CD4-positive, CD25-positive, alpha-beta regulatory T cell (primary cell): ENCODE measurements around the gene SEMA5A. TPM values are rescaled to one million over a fixed set of nuclear protein-coding genes. Genes with fewer than 3 reads are reported as not detected.

Experiments used
- ATAC-seq, 2 donors: fragments of 150-1000 bp; cut with Tn5 transposase; one replicate each; pipeline ENCODE4 v1.10.0; 2021; ENCODE audit warnings: low read depth in 2 of 2, moderate number of reproducible peaks in 2 of 2, moderate library complexity in 1 of 2
- DNase-seq, 3 donors: peaks; one replicate each; pipeline versions ENCODE4 v3.0.0 to v3.0.0-alpha.2; 2012 to 2022; ENCODE audit warnings: mixed read lengths in 1 of 3
- H3K27ac ChIP-seq: one replicate; pipeline ENCODE4 v1.7.0; 2013; ENCODE audit warnings: mild to moderate bottlenecking, low read length; ENCODE audit not compliant: insufficient read depth, poor library complexity, severe bottlenecking
- H3K27me3 ChIP-seq: one replicate; pipeline ENCODE4 v1.7.0; 2013; ENCODE audit warnings: low read length; ENCODE audit not compliant: control insufficient read depth, insufficient read depth
- H3K36me3 ChIP-seq: one replicate; pipeline ENCODE4 v1.7.0; 2013; ENCODE audit warnings: mild to moderate bottlenecking, low read length, moderate library complexity; ENCODE audit not compliant: control insufficient read depth, insufficient read depth
- H3K4me1 ChIP-seq: 2 replicates; pipeline ENCODE4 v1.7.0; 2013; ENCODE audit warnings: mild to moderate bottlenecking, low read length; ENCODE audit not compliant: insufficient read depth, control insufficient read depth, poor library complexity, severe bottlenecking
- H3K4me3 ChIP-seq: one replicate; pipeline ENCODE4 v1.7.0; 2013; ENCODE audit warnings: low read depth, mild to moderate bottlenecking, low read length, moderate library complexity
- H3K9me3 ChIP-seq, 2 experiments: 1 replicate in 1 of 2; 2 replicates in 1 of 2; pipeline ENCODE4 v1.7.0; 2013; ENCODE audit warnings: low read length in 2 of 2, mild to moderate bottlenecking in 1 of 2, moderate library complexity in 1 of 2; ENCODE audit not compliant: control insufficient read depth in 2 of 2
- H3K27ac Mint-ChIP-seq, 3 donors: one replicate each; pipeline ENCODE4 v1.8.0; 2020 to 2022; ENCODE audit warnings: mild to moderate bottlenecking in 3 of 3, mixed read lengths in 3 of 3, moderate library complexity in 2 of 3
- H3K27me3 Mint-ChIP-seq: one replicate; pipeline ENCODE4 v1.8.0; 2022; ENCODE audit warnings: mild to moderate bottlenecking, mixed read lengths
- H3K36me3 Mint-ChIP-seq: one replicate; pipeline ENCODE4 v1.8.0; 2020; ENCODE audit warnings: mixed read lengths
- H3K4me1 Mint-ChIP-seq, 4 donors: one replicate each; pipeline ENCODE4 v1.8.0; 2020 to 2022; ENCODE audit warnings: mixed read lengths in 4 of 4, mild to moderate bottlenecking in 1 of 4
- H3K4me3 Mint-ChIP-seq, 4 donors: one replicate each; pipeline ENCODE4 v1.8.0; 2020 to 2022; ENCODE audit warnings: mild to moderate bottlenecking in 4 of 4, mixed read lengths in 4 of 4, moderate library complexity in 3 of 4
- H3K9me3 Mint-ChIP-seq, 7 donors: one replicate each; pipeline ENCODE4 v1.8.0; 2020 to 2022; ENCODE audit warnings: mixed read lengths in 7 of 7, mild to moderate bottlenecking in 3 of 7, moderate library complexity in 2 of 7
- polyA plus RNA-seq, 4 donors: library from polyadenylated mRNA; unstranded; fragments of 300-500 nt; fragmentation: Illumina TruSeq; gene quantifications; one replicate each; pipeline ENCODE4 v1.2.3, GENCODE V29; 2021
- total RNA-seq: library from RNA; stranded (reverse); gene quantifications from one replicate; pipeline ENCODE4 v1.2.3, GENCODE V29; 2022

Gene SEMA5A
- total and polyA plus RNA-seq, 5 donors from 2014 or later, result 0.22 to 2.8 (median 0.31) TPM; not detected in 2

- Histone ChIP-seq H3K4me1 (no peaks in the 10 kb centered on the region), H3K36me3 (no peaks in the 10 kb centered on the region), H3K9me3 (no peaks in the 10 kb centered on the region), H3K27ac (no peak overlapping the region), H3K27me3 (no peaks in the 10 kb centered on the region), H3K4me3 (no peak overlapping the region)
- Mint-ChIP-seq H3K36me3 (no peaks in the 10 kb centered on the region), H3K27ac (no peak overlapping the region), H3K27me3 (no peaks in the 10 kb centered on the region), H3K4me1 (no peaks in the 10 kb centered on the region), H3K9me3 (peaks cover 0 to 15% (median 2%) of the 10 kb centered on the region in 7 donors), H3K4me3 (no peak overlapping the region)
- ATAC-seq (no peak), DNase-seq (no peak)
Measured at GRCh38 chr5:9139344-9139743, 406.5 kb downstream of the SEMA5A start.

- H3K9me3 Mint-ChIP-seq, result peaks cover 0 to 12% (median 5%) of the 10 kb centered on the region in 7 donors
- H3K27me3 Mint-ChIP-seq, result no peaks in the 10 kb centered on the region
- no peaks in the 10 kb centered on the region for H3K27me3 ChIP-seq
- H3K4me3 ChIP-seq, result no peak overlapping the region
- H3K9me3 ChIP-seq, result no peaks in the 10 kb centered on the region
- H3K4me1 ChIP-seq, result no peaks in the 10 kb centered on the region
- no peaks in the 10 kb centered on the region for H3K4me1 Mint-ChIP-seq
- H3K27ac ChIP-seq, result no peak overlapping the region
- ATAC-seq, result no peak
- no peaks in the 10 kb centered on the region for H3K36me3 ChIP-seq
- H3K4me3 Mint-ChIP-seq, result no peak overlapping the region
- no peaks in the 10 kb centered on the region for H3K36me3 Mint-ChIP-seq
- DNase-seq, result no peak
- no peak overlapping the region for H3K27ac Mint-ChIP-seq
Measured at GRCh38 chr5:9128136-9128535, 417.7 kb downstream of the SEMA5A start.

GRCh38 chr5:9126490-9126889 lies 419.4 kb downstream of the SEMA5A start:
- no peak overlapping the region for H3K27ac Mint-ChIP-seq
- no peak overlapping the region for H3K4me3 Mint-ChIP-seq
- Histone ChIP-seq H3K27ac (no peak overlapping the region), H3K4me3 (no peak overlapping the region), H3K36me3 (no peaks in the 10 kb centered on the region), H3K9me3 (no peaks in the 10 kb centered on the region), H3K4me1 (no peaks in the 10 kb centered on the region), H3K27me3 (no peaks in the 10 kb centered on the region)
- peaks cover 1 to 12% (median 5%) of the 10 kb centered on the region in 7 donors for H3K9me3 Mint-ChIP-seq
- ATAC-seq (no peak), DNase-seq (no peak)
- H3K27me3 Mint-ChIP-seq, result no peaks in the 10 kb centered on the region
- no peaks in the 10 kb centered on the region for H3K36me3 Mint-ChIP-seq
- H3K4me1 Mint-ChIP-seq, result no peaks in the 10 kb centered on the region

- Mint-ChIP-seq H3K27ac (no peak overlapping the region), H3K9me3 (peaks cover 1 to 10% (median 4%) of the 10 kb centered on the region in 7 donors), H3K36me3 (no peaks in the 10 kb centered on the region), H3K4me1 (no peaks in the 10 kb centered on the region), H3K27me3 (no peaks in the 10 kb centered on the region), H3K4me3 (no peak overlapping the region)
- Histone ChIP-seq H3K36me3 (no peaks in the 10 kb centered on the region), H3K4me3 (no peak overlapping the region), H3K27ac (no peak overlapping the region), H3K27me3 (no peaks in the 10 kb centered on the region), H3K4me1 (no peaks in the 10 kb centered on the region), H3K9me3 (no peaks in the 10 kb centered on the region)
- ATAC-seq (no peak), DNase-seq (no peak)
Measured at GRCh38 chr5:9125852-9126251, 420.0 kb downstream of the SEMA5A start.

GRCh38 chr5:9124838-9125237 lies 421.0 kb downstream of the SEMA5A start:
- peaks cover 1 to 10% (median 4%) of the 10 kb centered on the region in 7 donors for H3K9me3 Mint-ChIP-seq
- no peak for DNase-seq
- H3K27ac Mint-ChIP-seq, result no peak overlapping the region
- Histone ChIP-seq H3K9me3 (no peaks in the 10 kb centered on the region), H3K27ac (no peak overlapping the region), H3K4me3 (no peak overlapping the region), H3K27me3 (no peaks in the 10 kb centered on the region), H3K4me1 (no peaks in the 10 kb centered on the region), H3K36me3 (no peaks in the 10 kb centered on the region)
- no peak for ATAC-seq
- no peaks in the 10 kb centered on the region for H3K36me3 Mint-ChIP-seq
- H3K4me3 Mint-ChIP-seq, result no peak overlapping the region
- no peaks in the 10 kb centered on the region for H3K27me3 Mint-ChIP-seq
- H3K4me1 Mint-ChIP-seq, result no peaks in the 10 kb centered on the region

- no peak overlapping the region for H3K27ac Mint-ChIP-seq
- Histone ChIP-seq H3K27me3 (no peaks in the 10 kb centered on the region), H3K4me3 (no peak overlapping the region), H3K27ac (no peak overlapping the region), H3K36me3 (no peaks in the 10 kb centered on the region), H3K9me3 (no peaks in the 10 kb centered on the region), H3K4me1 (no peaks in the 10 kb centered on the region)
- no peaks in the 10 kb centered on the region for H3K27me3 Mint-ChIP-seq
- H3K9me3 Mint-ChIP-seq, result peaks cover 1 to 10% (median 4%) of the 10 kb centered on the region in 7 donors
- H3K4me3 Mint-ChIP-seq, result no peak overlapping the region
- H3K36me3 Mint-ChIP-seq, result no peaks in the 10 kb centered on the region
- ATAC-seq (no peak), DNase-seq (no peak)
- H3K4me1 Mint-ChIP-seq, result no peaks in the 10 kb centered on the region
Measured at GRCh38 chr5:9124071-9124470, 421.8 kb downstream of the SEMA5A start.

- Mint-ChIP-seq H3K4me3 (no peak overlapping the region), H3K9me3 (peaks cover 0 to 10% (median 4%) of the 10 kb centered on the region in 7 donors), H3K27me3 (no peaks in the 10 kb centered on the region), H3K4me1 (no peaks in the 10 kb centered on the region), H3K27ac (no peak overlapping the region), H3K36me3 (no peaks in the 10 kb centered on the region)
- no peak for DNase-seq
- H3K9me3 ChIP-seq, result no peaks in the 10 kb centered on the region
- no peak overlapping the region for H3K27ac ChIP-seq
- no peaks in the 10 kb centered on the region for H3K4me1 ChIP-seq
- H3K27me3 ChIP-seq, result no peaks in the 10 kb centered on the region
- no peaks in the 10 kb centered on the region for H3K36me3 ChIP-seq
- no peak overlapping the region for H3K4me3 ChIP-seq
- no peak for ATAC-seq
Measured at GRCh38 chr5:9122528-9122927, 423.3 kb downstream of the SEMA5A start.

GRCh38 chr5:9121597-9121996 lies 424.3 kb downstream of the SEMA5A start:
- H3K4me3 ChIP-seq, result no peak overlapping the region
- H3K36me3 ChIP-seq, result no peaks in the 10 kb centered on the region
- Mint-ChIP-seq H3K27ac (no peak overlapping the region), H3K36me3 (no peaks in the 10 kb centered on the region), H3K9me3 (peaks cover 0 to 10% (median 4%) of the 10 kb centered on the region in 7 donors), H3K4me1 (no peaks in the 10 kb centered on the region), H3K4me3 (no peak overlapping the region), H3K27me3 (no peaks in the 10 kb centered on the region)
- no peak overlapping the region for H3K27ac ChIP-seq
- H3K9me3 ChIP-seq, result no peaks in the 10 kb centered on the region
- no peak for ATAC-seq
- DNase-seq, result no peak
- no peaks in the 10 kb centered on the region for H3K4me1 ChIP-seq
- H3K27me3 ChIP-seq, result no peaks in the 10 kb centered on the region
